ENCODE measurements around the gene TNFRSF14. TPM values are rescaled to one million over a fixed set of nuclear protein-coding genes. Genes with fewer than 3 reads are reported as not detected.
"Not testable (repeated sequence)": the region's sequence is repeated elsewhere in the genome, so short reads cannot be mapped to it uniquely, and the experiment has no call there.

The TNFRSF14 gene
- total RNA-seq, 4 donors from 2014 or later = 64.9 to 105 (median 91.1) TPM

- no peak for DNase-seq (ENCODE audit: low spot score in 2 of 2)
- TF ChIP-seq EP300 (IDR thresholded peaks at IDR 0.05) (no peak), POLR2A (IDR thresholded peaks at IDR 0.05) (no peak), CTCF (IDR thresholded peaks at IDR 0.05) (no peak)
- H3K36me3 ChIP-seq = peaks cover 0 to 28% (median 0%) of the 10 kb centered on the region in 3 donors
- no peaks in the 10 kb centered on the region for H3K9me3 ChIP-seq
- H3K4me3 ChIP-seq = no peak overlapping the region
- peaks cover 0 to 19% of the 10 kb centered on the region in 2 donors for H3K27me3 ChIP-seq
- no peak overlapping the region for H3K27ac ChIP-seq
- H3K4me1 ChIP-seq = no peaks in the 10 kb centered on the region
- 73 to 80% methylated on average over 34 of the region's 34 CpGs for WGBS, 2 donors
Observed at GRCh38 chr1:2566101-2567045, 10.2 kb downstream of the TNFRSF14 start.

- WGBS, 2 donors = 91 to 93% methylated on average over 9 to 15 of the region's 16 CpGs
- no peak for DNase-seq (ENCODE audit: low spot score in 2 of 2)
Observed at GRCh38 chr1:2567083-2567679, 11.0 kb downstream of the TNFRSF14 start.

GRCh38 chr1:2568187-2568816 lies 12.1 kb downstream of the TNFRSF14 start:
- not testable (repeated sequence) for H3K27ac ChIP-seq; DNase-seq (ENCODE audit: low spot score in 2 of 2); H3K4me3 ChIP-seq; H3K4me1 ChIP-seq; H3K9me3 ChIP-seq; H3K36me3 ChIP-seq
- peaks cover 0 to 24% of the 10 kb centered on the region in 2 donors for H3K27me3 ChIP-seq
- 39 to 50% methylated on average over 9 of the region's 17 CpGs for WGBS, 2 donors

More at GRCh38 chr1:2567083-2567679, 11.0 kb downstream of the TNFRSF14 start:
- Histone ChIP-seq H3K27me3 (peaks cover 0 to 19% of the 10 kb centered on the region in 2 donors), H3K27ac (no peak overlapping the region), H3K4me1 (no peaks in the 10 kb centered on the region), H3K36me3 (peaks cover 0 to 20% (median 0%) of the 10 kb centered on the region in 3 donors), H3K9me3 (no peaks in the 10 kb centered on the region), H3K4me3 (no peak overlapping the region)
- TF ChIP-seq EP300 (IDR thresholded peaks at IDR 0.05) (no peak), POLR2A (IDR thresholded peaks at IDR 0.05) (no peak), CTCF (IDR thresholded peaks at IDR 0.05) (no peak)

DNA sequence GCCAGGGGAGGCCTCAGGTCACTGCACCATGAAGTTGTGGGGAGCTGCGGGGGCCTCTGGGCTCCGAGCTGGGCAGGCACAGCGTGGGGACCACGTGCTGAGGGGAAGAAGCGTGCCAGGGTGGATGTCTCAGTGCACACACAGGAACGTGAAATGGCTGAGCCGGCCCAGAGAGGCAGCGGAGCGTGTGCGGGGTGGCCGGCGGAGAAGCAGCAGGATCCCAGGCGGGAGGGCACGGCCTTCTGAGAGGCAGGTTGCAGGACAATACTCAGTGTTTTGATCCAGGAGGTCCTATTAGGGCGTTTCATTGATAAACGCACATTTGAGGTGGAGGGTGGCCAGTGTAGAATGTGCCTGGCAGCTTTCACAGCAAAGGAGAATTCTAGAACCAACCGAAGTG lies 12.9 kb downstream of the TNFRSF14 start:
- H3K36me3 ChIP-seq = peaks cover 0 to under 1% (median 0%) of the 10 kb centered on the region in 3 donors
- no peak for DNase-seq (ENCODE audit: low spot score in 2 of 2)
- H3K9me3 ChIP-seq = peaks cover 0 to 10% (median 0%) of the 10 kb centered on the region in 4 donors
- no peak overlapping the region for H3K27ac ChIP-seq
- WGBS, 2 donors = 70 to 82% methylated on average over 17 of the region's 17 CpGs
- H3K4me3 ChIP-seq = no peak overlapping the region
- TF ChIP-seq CTCF (IDR thresholded peaks at IDR 0.05) (no peak), POLR2A (IDR thresholded peaks at IDR 0.05) (no peak), EP300 (IDR thresholded peaks at IDR 0.05) (no peak)
- H3K4me1 ChIP-seq = no peaks in the 10 kb centered on the region
- H3K27me3 ChIP-seq = peaks cover 0 to 31% of the 10 kb centered on the region in 2 donors

DNA sequence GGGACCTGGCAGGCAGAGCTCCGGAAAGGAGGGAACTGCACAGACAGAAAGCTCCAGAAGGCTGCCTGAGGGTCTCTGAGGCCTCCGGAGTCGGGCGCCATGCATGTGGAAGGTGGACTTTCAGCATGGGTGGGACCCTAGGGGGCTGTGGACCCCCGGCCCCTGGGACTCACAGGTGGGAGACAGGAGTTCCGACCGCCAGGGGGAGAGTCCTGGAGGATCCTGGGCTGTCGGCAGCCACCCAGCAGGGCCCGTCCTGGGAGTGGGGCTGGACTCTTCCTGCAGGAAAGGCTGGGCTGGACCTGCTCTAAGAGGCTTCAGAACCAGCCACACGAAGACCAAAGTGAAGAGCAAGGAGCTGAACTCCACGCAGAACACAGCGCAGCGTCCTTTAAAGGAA lies 13.5 kb downstream of the TNFRSF14 start:
- DNase-seq (ENCODE audit: low spot score in 2 of 2); H3K27ac ChIP-seq; H3K4me1 ChIP-seq; H3K36me3 ChIP-seq; H3K9me3 ChIP-seq; H3K4me3 ChIP-seq: not testable (repeated sequence)
- 83% methylated on average over 13 of the region's 13 CpGs for WGBS, 2 donors
- peaks cover 0 to 33% of the 10 kb centered on the region in 2 donors for H3K27me3 ChIP-seq
